ENCODE results near the gene SHC1. TPM values are rescaled to one million over a fixed set of nuclear protein-coding genes. Genes with fewer than 3 reads are reported as not detected.
A peak's percentile ranks its signal among the peaks of the same experiment; 100 is the strongest.

SHC1 gene
- total RNA-seq, 1 experiment from 2014 or later, result 199 TPM

DNA sequence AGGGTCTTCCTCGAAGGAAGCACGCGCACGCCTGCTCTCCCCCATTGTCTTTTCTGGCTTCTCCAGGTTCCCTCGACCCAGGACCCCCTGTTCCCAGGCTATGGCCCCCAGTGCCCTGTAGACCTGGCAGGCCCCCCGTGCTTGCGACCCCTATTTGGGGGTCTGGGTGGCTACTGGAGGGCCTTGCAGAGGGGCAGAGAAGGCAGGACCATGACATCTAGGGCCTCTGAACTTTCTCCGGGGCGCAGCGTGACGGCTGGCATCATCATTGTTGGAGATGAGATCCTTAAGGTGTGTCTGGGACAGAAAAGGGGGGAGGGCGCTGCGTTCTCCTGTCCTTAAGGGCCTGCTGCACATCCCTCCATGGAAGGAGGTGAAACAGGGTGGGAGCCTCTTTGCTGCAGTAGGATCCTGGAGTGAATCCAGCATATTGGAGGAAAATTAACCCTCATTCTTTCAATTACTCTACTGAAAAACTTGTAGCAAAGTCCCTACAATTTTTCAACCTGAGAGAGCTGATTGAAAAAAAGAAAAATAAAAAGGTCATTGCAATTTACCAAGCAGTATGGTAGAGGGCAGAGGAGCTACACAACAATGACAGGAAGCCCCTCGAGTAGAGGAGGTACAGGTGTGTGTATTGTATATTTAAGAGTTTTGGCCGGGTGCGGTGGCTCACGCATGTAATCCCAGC, 13.4 kb upstream of the SHC1 start:
- Mint-ChIP-seq H3K9me3 (no peaks in the 10 kb centered on the region), H3K4me3 (no peak overlapping the region), H3K27me3 (ENCODE audit: low read depth) (no peaks in the 10 kb centered on the region), H3K27ac (peak overlapping the region; percentile 70; the same call in 1 of the 2 replicates), H3K4me1 (peaks cover 10% of the 10 kb centered on the region), H3K36me3 (peaks cover 38% of the 10 kb centered on the region)
- CTCF ChIA-PET, result interaction anchor here (0.7 to 5.8 kb wide), 21 partner anchors 10 to 261 kb away, joined by 3 to 50 read pairs (median 5); partner anchors contain the start of genes ADAM15, CKS1B, LENEP and PBXIP1
- ATAC-seq (no peak), DNase-seq (ENCODE audit: low spot score) (no peak)
- POLR2A ChIA-PET, result interaction anchor here (0.7 to 3.7 kb wide), 12 partner anchors 9 to 779 kb away, joined by 3 to 123 read pairs (median 8); partner anchors contain the start of genes LENEP, PBXIP1, PMVK and PYGO2
- TF ChIP-seq ZNF423 (CRISPR knock-in tag; IDR thresholded peaks at IDR 0.05), result no peak
- TF ChIP-seq AR (CRISPR knock-in tag; IDR thresholded peaks at IDR 0.05), result no peak
- TF ChIP-seq CREB1 (CRISPR knock-in tag; IDR thresholded peaks at IDR 0.05), result no peak
- no peak for TF ChIP-seq ATF1 (CRISPR knock-in tag; IDR thresholded peaks at IDR 0.05)
- no peak for TF ChIP-seq ZNF396 (CRISPR knock-in tag; IDR thresholded peaks at IDR 0.05; ENCODE audit: borderline replicate concordance)
- TF ChIP-seq FOXP1 (CRISPR knock-in tag; IDR thresholded peaks at IDR 0.05; ENCODE audit: borderline replicate concordance), result no peak
- no peak for TF ChIP-seq ZNF671 (CRISPR knock-in tag; IDR thresholded peaks at IDR 0.05)
- TF ChIP-seq ZNF416 (CRISPR knock-in tag; IDR thresholded peaks at IDR 0.05), result no peak
- TF ChIP-seq GABPB1 (CRISPR knock-in tag; IDR thresholded peaks at IDR 0.05), result no peak

GRCh38 chr1:154982897-154983648, 12.5 kb upstream of the SHC1 start, which contains the start of gene FLAD1:
Gene FLAD1, plus strand, starts transcription at chr1:154983344. Its CDS starts 351 bp downstream, at chr1:154983695.
- ATAC-seq, result peak; percentile 99
- no peak within 1 kb of the TSS for H3K4me3 Mint-ChIP-seq
- peaks cover 39% of the 10 kb centered on the region for H3K36me3 Mint-ChIP-seq
- ChIA-PET POLR2A (interaction anchor here (1.0 to 3.7 kb wide), 10 partner anchors 10 to 47 kb away, joined by 3 to 123 read pairs (median 8); partner anchors contain the start of genes LENEP, PBXIP1, PMVK and PYGO2), CTCF (interaction anchor here (0.5 to 5.8 kb wide), 19 partner anchors 10 to 184 kb away, joined by 3 to 50 read pairs (median 5); partner anchors contain the start of genes ADAM15, CKS1B, LENEP and PBXIP1)
- peak; percentile 98 for DNase-seq (ENCODE audit: low spot score)
- H3K27ac Mint-ChIP-seq, result peak within 1 kb of the TSS; percentile 70; the same call in 1 of the 2 replicates
- no peaks in the 10 kb centered on the region for H3K9me3 Mint-ChIP-seq
- H3K27me3 Mint-ChIP-seq (ENCODE audit: low read depth), result no peaks in the 10 kb centered on the region
- peaks cover 10% of the 10 kb centered on the region for H3K4me1 Mint-ChIP-seq
- no peak for TF ChIP-seq RORB (CRISPR knock-in tag; IDR thresholded peaks at IDR 0.05)
- TF ChIP-seq SP1 (CRISPR knock-in tag; conservative IDR thresholded peaks at IDR 0.05), result peak; percentile 74; the same call in 1 of the 2 replicates
- no peak for TF ChIP-seq HMGA2 (CRISPR knock-in tag; IDR thresholded peaks at IDR 0.05)
- no peak for TF ChIP-seq ZNF416 (CRISPR knock-in tag; IDR thresholded peaks at IDR 0.05)
- TF ChIP-seq FOXP4 (CRISPR knock-in tag; IDR thresholded peaks at IDR 0.05), result no peak
- TF ChIP-seq FOXJ3 (CRISPR knock-in tag; IDR thresholded peaks at IDR 0.05; ENCODE audit: borderline replicate concordance), result no peak
- peak; percentile 98 for TF ChIP-seq NFYB (CRISPR knock-in tag; conservative IDR thresholded peaks at IDR 0.05; ENCODE audit: low read depth)
- peak; percentile 42; the same call in 1 of the 2 replicates for TF ChIP-seq FOXP1 (CRISPR knock-in tag; IDR thresholded peaks at IDR 0.05; ENCODE audit: borderline replicate concordance)
- TF ChIP-seq ZNF219 (CRISPR knock-in tag; IDR thresholded peaks at IDR 0.05; ENCODE audit: borderline replicate concordance), result no peak
- TF ChIP-seq, protein P1, sequence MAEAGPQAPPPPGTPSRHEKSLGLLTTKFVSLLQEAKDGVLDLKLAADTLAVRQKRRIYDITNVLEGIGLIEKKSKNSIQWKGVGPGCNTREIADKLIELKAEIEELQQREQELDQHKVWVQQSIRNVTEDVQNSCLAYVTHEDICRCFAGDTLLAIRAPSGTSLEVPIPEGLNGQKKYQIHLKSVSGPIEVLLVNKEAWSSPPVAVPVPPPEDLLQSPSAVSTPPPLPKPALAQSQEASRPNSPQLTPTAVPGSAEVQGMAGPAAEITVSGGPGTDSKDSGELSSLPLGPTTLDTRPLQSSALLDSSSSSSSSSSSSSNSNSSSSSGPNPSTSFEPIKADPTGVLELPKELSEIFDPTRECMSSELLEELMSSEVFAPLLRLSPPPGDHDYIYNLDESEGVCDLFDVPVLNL (CRISPR knock-in tag; IDR thresholded peaks at IDR 0.05; ENCODE audit: borderline replicate concordance, low read depth), result no peak
- no peak for TF ChIP-seq GRHL2 (CRISPR knock-in tag; IDR thresholded peaks at IDR 0.05; ENCODE audit: insufficient replicate concordance, severe bottlenecking)
- no peak for TF ChIP-seq STAT6 (CRISPR knock-in tag; conservative IDR thresholded peaks at IDR 0.05; ENCODE audit: low read depth)
